H1 (cell line): ENCODE data around the gene DNER.

Experiments
- ASH2L ChIP-seq: fragments of 200-600, 300-600 bp; sonication (generic); IDR thresholded peaks from one replicate; pipeline ENCODE4 v1.7.1; 2017; ENCODE audit warnings: low read length
- EZH2 ChIP-seq: fragments of 200-600 bp; sonication (generic); IDR thresholded peaks from 2 replicates; pipeline ENCODE4 v1.7.1; 2012; ENCODE audit warnings: low read depth, mild to moderate bottlenecking, moderate library complexity, low read length, inconsistent platforms; ENCODE audit not compliant: severe bottlenecking
- POLR2A ChIP-seq, 2 experiments: IDR thresholded peaks; 1 replicate in 1 of 2; 2 replicates in 1 of 2; pipeline ENCODE4 v1.6.1; 2011; ENCODE audit warnings: low read depth in 2 of 2, low read length in 2 of 2, mild to moderate bottlenecking in 2 of 2; ENCODE audit errors: control extremely low read depth in 1 of 2
- TF ChIP-seq, protein P1 (sequence below), 3 experiments: IDR thresholded peaks; 1 replicate in 2 of 3; 2 replicates in 1 of 3; pipeline versions ENCODE4 v1.5.1 to v1.6.1; 2011; ENCODE audit warnings: low read length in 3 of 3, mild to moderate bottlenecking in 3 of 3, inconsistent platforms in 2 of 3, low read depth in 1 of 3, moderate library complexity in 1 of 3; ENCODE audit not compliant: insufficient read depth in 1 of 3; ENCODE audit errors: control extremely low read depth in 1 of 3
- TF ChIP-seq, protein P2 (sequence below): IDR thresholded peaks from 2 replicates; pipeline ENCODE4 v1.6.1; 2012; ENCODE audit warnings: low read length, inconsistent platforms

DNA sequence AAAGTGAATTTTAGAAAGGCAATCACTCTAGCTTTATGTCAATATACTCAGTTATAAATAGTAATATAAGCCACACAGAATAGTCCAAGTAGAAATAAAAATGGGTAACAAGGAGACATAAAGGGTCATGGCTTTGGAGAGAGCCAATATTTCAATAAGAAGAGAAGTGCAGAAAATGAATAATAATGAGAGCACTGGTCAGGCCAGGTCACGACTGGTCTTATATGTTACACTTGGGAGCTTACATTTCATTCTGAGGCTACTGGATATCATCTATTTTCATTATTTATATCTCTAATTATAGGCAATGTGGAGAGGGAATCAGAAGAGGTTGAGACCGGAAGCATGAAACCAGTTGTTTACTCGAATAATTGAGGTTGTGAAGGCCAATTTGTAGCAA, 262.5 kb downstream of the DNER start:
- TF ChIP-seq POLR2A (IDR thresholded peaks at IDR 0.05; ENCODE audit: control extremely low read depth in 1 of 2, low read depth in 2 of 2, low read length in 2 of 2) (no peak), EZH2 (no peak), ASH2L (no peak)
- TF ChIP-seq, protein P1, sequence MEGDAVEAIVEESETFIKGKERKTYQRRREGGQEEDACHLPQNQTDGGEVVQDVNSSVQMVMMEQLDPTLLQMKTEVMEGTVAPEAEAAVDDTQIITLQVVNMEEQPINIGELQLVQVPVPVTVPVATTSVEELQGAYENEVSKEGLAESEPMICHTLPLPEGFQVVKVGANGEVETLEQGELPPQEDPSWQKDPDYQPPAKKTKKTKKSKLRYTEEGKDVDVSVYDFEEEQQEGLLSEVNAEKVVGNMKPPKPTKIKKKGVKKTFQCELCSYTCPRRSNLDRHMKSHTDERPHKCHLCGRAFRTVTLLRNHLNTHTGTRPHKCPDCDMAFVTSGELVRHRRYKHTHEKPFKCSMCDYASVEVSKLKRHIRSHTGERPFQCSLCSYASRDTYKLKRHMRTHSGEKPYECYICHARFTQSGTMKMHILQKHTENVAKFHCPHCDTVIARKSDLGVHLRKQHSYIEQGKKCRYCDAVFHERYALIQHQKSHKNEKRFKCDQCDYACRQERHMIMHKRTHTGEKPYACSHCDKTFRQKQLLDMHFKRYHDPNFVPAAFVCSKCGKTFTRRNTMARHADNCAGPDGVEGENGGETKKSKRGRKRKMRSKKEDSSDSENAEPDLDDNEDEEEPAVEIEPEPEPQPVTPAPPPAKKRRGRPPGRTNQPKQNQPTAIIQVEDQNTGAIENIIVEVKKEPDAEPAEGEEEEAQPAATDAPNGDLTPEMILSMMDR (IDR thresholded peaks at IDR 0.05; ENCODE audit: control extremely low read depth in 1 of 3, insufficient read depth in 1 of 3, low read depth in 1 of 3, low read length in 3 of 3) = no peak
- TF ChIP-seq, protein P2, sequence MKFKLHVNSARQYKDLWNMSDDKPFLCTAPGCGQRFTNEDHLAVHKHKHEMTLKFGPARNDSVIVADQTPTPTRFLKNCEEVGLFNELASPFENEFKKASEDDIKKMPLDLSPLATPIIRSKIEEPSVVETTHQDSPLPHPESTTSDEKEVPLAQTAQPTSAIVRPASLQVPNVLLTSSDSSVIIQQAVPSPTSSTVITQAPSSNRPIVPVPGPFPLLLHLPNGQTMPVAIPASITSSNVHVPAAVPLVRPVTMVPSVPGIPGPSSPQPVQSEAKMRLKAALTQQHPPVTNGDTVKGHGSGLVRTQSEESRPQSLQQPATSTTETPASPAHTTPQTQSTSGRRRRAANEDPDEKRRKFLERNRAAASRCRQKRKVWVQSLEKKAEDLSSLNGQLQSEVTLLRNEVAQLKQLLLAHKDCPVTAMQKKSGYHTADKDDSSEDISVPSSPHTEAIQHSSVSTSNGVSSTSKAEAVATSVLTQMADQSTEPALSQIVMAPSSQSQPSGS = no peak
